Endothelial cell of umbilical vein (primary cell): ENCODE results near the gene GRID1. TPM values are rescaled to one million over a fixed set of nuclear protein-coding genes. Genes with fewer than 3 reads are reported as not detected.

ENCODE experiments used
- BruUV-seq: library from RNA; stranded (reverse); fragments of 400-500 nt; replicated peaks from 2 replicates; lab custom pipeline; 2021; lab: Mats Ljungman, UMichigan
- CTCF ChIA-PET: fragments of 300-600, 350-600 bp; sonication (Branson Sonifier 250); formaldehyde crosslinking; loops from one replicate; lab custom pipeline; 2021; ENCODE audit warnings: antibody characterized with exemption, inconsistent platforms; lab: Charles Lee
- POLR2A ChIA-PET: fragments of 300-600, 350-600 bp; sonication (Branson Sonifier 250); formaldehyde crosslinking; loops from one replicate; lab custom pipeline; 2021; ENCODE audit warnings: antibody characterized with exemption, inconsistent platforms; lab: Charles Lee
- DNase-seq: peaks from one replicate; pipeline ENCODE4 v3.0.0-alpha.2; 2011; ENCODE audit warnings: low read depth, low spot score
- FAIRE-seq: peaks from 2 replicates; lab custom pipeline; 2011; peaks lifted over from hg19 to GRCh38; lab: Jason Lieb, UNC
- H2AFZ ChIP-seq: 2 replicates; pipeline ENCODE4 v1.6.0; 2012; ENCODE audit warnings: low read depth, low read length, control low read depth, inconsistent platforms
- H3K27ac ChIP-seq: 2 replicates; pipeline ENCODE4 v1.5.1; 2011; ENCODE audit warnings: low read depth, mild to moderate bottlenecking, control low read depth, low read length, moderate library complexity; ENCODE audit not compliant: insufficient read depth
- H3K27me3 ChIP-seq, 2 experiments: 2 replicates each; pipeline versions ENCODE4 v1.6.0 to v1.6.1; 2011; ENCODE audit warnings: low read length in 2 of 2, mixed read lengths in 1 of 2; ENCODE audit not compliant: control insufficient read depth in 2 of 2, insufficient read depth in 2 of 2
- H3K36me3 ChIP-seq, 2 experiments: 2 replicates in 1 of 2; 3 replicates in 1 of 2; pipeline ENCODE4 v1.5.1; 2011; ENCODE audit warnings: low read length in 2 of 2, mild to moderate bottlenecking in 1 of 2, moderate library complexity in 1 of 2; ENCODE audit not compliant: control insufficient read depth in 2 of 2, insufficient read depth in 2 of 2; ENCODE audit errors: extremely low read depth in 1 of 2
- H3K4me1 ChIP-seq: 3 replicates; pipeline ENCODE4 v1.5.1; 2011; ENCODE audit warnings: mild to moderate bottlenecking, low read length; ENCODE audit not compliant: control insufficient read depth, insufficient read depth; ENCODE audit errors: extremely low read depth
- H3K4me2 ChIP-seq: 2 replicates; pipeline ENCODE4 v1.6.1; 2011; ENCODE audit warnings: low read length, control low read depth, mixed read lengths; ENCODE audit not compliant: insufficient read depth
- H3K4me3 ChIP-seq, 3 experiments: fragments of 200-600 bp in 1 of 3; sonication (generic), shearing (Covaris generic) in 1 of 3; replicated peaks in 1 of 3; 2 replicates each; pipeline ENCODE4 v1.5.1; 2011 to 2016; ENCODE audit warnings: control low read depth in 3 of 3, low read length in 3 of 3, mild to moderate bottlenecking in 2 of 3, inconsistent platforms in 1 of 3, low read depth in 1 of 3, moderate library complexity in 1 of 3; ENCODE audit not compliant: insufficient read depth in 1 of 3
- H3K79me2 ChIP-seq: 2 replicates; pipeline ENCODE4 v1.6.0; 2012; ENCODE audit warnings: low read length, inconsistent platforms; ENCODE audit not compliant: control insufficient read depth, insufficient read depth
- H3K9ac ChIP-seq: replicated peaks from 2 replicates; pipeline ENCODE3; 2011; ENCODE audit warnings: low read length, control low read depth; ENCODE audit not compliant: insufficient read depth; ENCODE audit errors: extremely low read depth
- H3K9me1 ChIP-seq: replicated peaks from 3 replicates; pipeline ENCODE4 v1.6.0; 2011; ENCODE audit warnings: mild to moderate bottlenecking, low read length; ENCODE audit not compliant: control insufficient read depth, insufficient read depth; ENCODE audit errors: extremely low read depth
- H3K9me3 ChIP-seq: replicated peaks from 2 replicates; pipeline ENCODE4 v1.5.1; 2012; ENCODE audit warnings: low read length, inconsistent platforms; ENCODE audit not compliant: control insufficient read depth, insufficient read depth
- H4K20me1 ChIP-seq: replicated peaks from 2 replicates; pipeline ENCODE3; 2011; ENCODE audit warnings: mild to moderate bottlenecking, low read length; ENCODE audit not compliant: control insufficient read depth, insufficient read depth; ENCODE audit errors: extremely low read depth
- CTCF ChIP-seq, 2 donors: IDR thresholded peaks; 1 replicate in 1 of 2; 2 replicates in 1 of 2; pipeline ENCODE4 v1.5.1; 2011; ENCODE audit warnings: low read length in 2 of 2, mild to moderate bottlenecking in 2 of 2, moderate library complexity in 2 of 2, control low read depth in 1 of 2, inconsistent platforms in 1 of 2, low read depth in 1 of 2; ENCODE audit not compliant: insufficient read depth in 1 of 2; ENCODE audit errors: extremely low read depth in 1 of 2
- EZH2 ChIP-seq: IDR thresholded peaks from 2 replicates; pipeline ENCODE4 v1.6.1; 2012; ENCODE audit warnings: borderline replicate concordance, low read depth, mild to moderate bottlenecking, moderate library complexity, low read length, inconsistent platforms; ENCODE audit not compliant: severe bottlenecking
- FOS ChIP-seq: IDR thresholded peaks from 2 replicates; pipeline ENCODE4 v1.6.1; 2011; ENCODE audit warnings: mild to moderate bottlenecking, low read length, moderate library complexity, borderline replicate concordance; ENCODE audit not compliant: insufficient read depth
- GATA2 ChIP-seq: IDR thresholded peaks from 2 replicates; pipeline ENCODE4 v1.7.0; 2011; ENCODE audit warnings: low read depth, mild to moderate bottlenecking, moderate library complexity, mixed read lengths, low read length; ENCODE audit not compliant: insufficient read length, insufficient read depth
- JUN ChIP-seq: IDR thresholded peaks from 2 replicates; pipeline ENCODE4 v1.6.1; 2011; ENCODE audit warnings: borderline replicate concordance, low read depth; ENCODE audit not compliant: insufficient read length, insufficient read depth
- MAX ChIP-seq: IDR thresholded peaks from 2 replicates; pipeline ENCODE4 v1.6.1; 2011; ENCODE audit not compliant: insufficient read depth, insufficient read length
- MYC ChIP-seq: IDR thresholded peaks from one replicate; pipeline ENCODE4 v1.6.1; 2011; ENCODE audit warnings: mild to moderate bottlenecking, low read depth, low read length
- POLR2A ChIP-seq: IDR thresholded peaks from 2 replicates; pipeline ENCODE4 v1.6.1; 2012; ENCODE audit warnings: low read depth, mild to moderate bottlenecking, control low read depth, low read length
- POLR2AphosphoS5 ChIP-seq: IDR thresholded peaks from 2 replicates; pipeline ENCODE4 v1.6.1; 2012; ENCODE audit warnings: low read depth, mild to moderate bottlenecking, control low read depth, low read length, moderate library complexity; ENCODE audit not compliant: insufficient read depth
- dilution Hi-C: fragments of 300-500 bp; cut with MboI; formaldehyde crosslinking; loops from one replicate; pipeline ENCODE4 v1.15.0; 2019; ENCODE audit warnings: low sequenced_read_pairs; ENCODE audit not compliant: extremely low pct_ligation_motif_present
- intact Hi-C: fragments of 100-400 bp; cut with micrococcal nuclease; formaldehyde crosslinking; loops from one replicate; pipeline ENCODE4 v1.10.0; 2022
- polyA plus RNA-seq, 4 experiments: library from polyadenylated mRNA; depleted of rRNA in 3 of 4; stranded (reverse) in 3 of 4; unstranded in 1 of 4; fragments of >200 nt; gene quantifications; 2 replicates each; pipeline versions ENCODE4 v1.2.1 to v1.2.3, GENCODE V29; 2011 to 2012; ENCODE audit warnings: missing spikeins in 1 of 4
- total RNA-seq: library from RNA; stranded (reverse); gene quantifications from 2 replicates; pipeline ENCODE4 v1.2.3, GENCODE V29; 2021

GRID1 gene
- total and polyA plus RNA-seq, 2 donors (not counting 3 experiments of a cell fraction or from before 2014, with no cell fraction given): not detected

GRCh38 chr10:85593226-85593772, 773.3 kb downstream of the GRID1 start:
- dilution Hi-C loops (no loop called here), intact Hi-C loops (no loop called here)
- Histone ChIP-seq H3K9me3 (no peaks in the 10 kb centered on the region), H2AFZ (no peak overlapping the region), H3K79me2 (no peaks in the 10 kb centered on the region), H3K36me3 (no peaks in the 10 kb centered on the region), H3K4me1 (no peaks in the 10 kb centered on the region), H3K9me1 (no peaks in the 10 kb centered on the region), H3K9ac (no peak overlapping the region), H3K4me3 (no peak overlapping the region), H4K20me1 (no peaks in the 10 kb centered on the region), H3K27ac (no peak overlapping the region), H3K4me2 (no peak overlapping the region), H3K27me3 (no peaks in the 10 kb centered on the region)
- TF ChIP-seq JUN: no peak
- TF ChIP-seq EZH2: no peak
- no peak for TF ChIP-seq POLR2AphosphoS5
- TF ChIP-seq GATA2: no peak
- no peak for TF ChIP-seq FOS
- TF ChIP-seq MYC: no peak
- POLR2A ChIA-PET: no interaction called here
- CTCF ChIA-PET: no interaction called here
- BruUV-seq: no TSS peak
- no peak for FAIRE-seq
- DNase-seq: no peak

- H3K4me3 ChIP-seq: no peak overlapping the region
- H4K20me1 ChIP-seq: no peaks in the 10 kb centered on the region
- dilution Hi-C loops: no loop called here
- BruUV-seq: no TSS peak
- intact Hi-C loops: no loop called here
- no peak overlapping the region for H3K27ac ChIP-seq
- H3K9me3 ChIP-seq: no peaks in the 10 kb centered on the region
- CTCF ChIA-PET: no interaction called here
- H3K9me1 ChIP-seq: no peaks in the 10 kb centered on the region
- no peak overlapping the region for H3K9ac ChIP-seq
- no peaks in the 10 kb centered on the region for H3K27me3 ChIP-seq
- no peaks in the 10 kb centered on the region for H3K79me2 ChIP-seq
- H3K4me1 ChIP-seq: no peaks in the 10 kb centered on the region
- DNase-seq: no peak
- TF ChIP-seq MYC: no peak
- no peak for TF ChIP-seq MAX
- TF ChIP-seq JUN: no peak
- TF ChIP-seq POLR2AphosphoS5: no peak
- TF ChIP-seq FOS: no peak
- no peak for TF ChIP-seq EZH2
- TF ChIP-seq GATA2: no peak
- no peak for TF ChIP-seq POLR2A
- TF ChIP-seq CTCF (IDR thresholded peaks at IDR 0.05; ENCODE audit: extremely low read depth in 1 of 2, insufficient read depth in 1 of 2, low read depth in 1 of 2, low read length in 2 of 2): no peak
- no peaks in the 10 kb centered on the region for H3K36me3 ChIP-seq
- no peak overlapping the region for H3K4me2 ChIP-seq
- no peak for FAIRE-seq
- no peak overlapping the region for H2AFZ ChIP-seq
- POLR2A ChIA-PET: no interaction called here
Observed at GRCh38 chr10:85581371-85581770, 785.2 kb downstream of the GRID1 start.
